Trophoblast cell (in vitro differentiated cells and primary cell): ENCODE results near the gene PTPN1.
A peak's percentile ranks its signal among the peaks of the same experiment; 100 is the strongest.

ENCODE experiments used
- DNase-seq, 2 donors: peaks; one replicate each; pipeline ENCODE4 v3.0.0-alpha.2; 2016
- H2AFZ ChIP-seq: 2 replicates; pipeline ENCODE4 v1.6.1; 2013; ENCODE audit warnings: low read length, moderate library complexity, mild to moderate bottlenecking; ENCODE audit not compliant: insufficient read depth, poor library complexity
- H2AK5ac ChIP-seq: 2 replicates; pipeline ENCODE4 v1.6.1; 2013; ENCODE audit warnings: mild to moderate bottlenecking, low read length
- H2BK120ac ChIP-seq: 2 replicates; pipeline ENCODE4 v1.6.1; 2013; ENCODE audit warnings: low read length, mild to moderate bottlenecking, moderate library complexity; ENCODE audit not compliant: insufficient read depth, poor library complexity
- H2BK12ac ChIP-seq: 2 replicates; pipeline ENCODE4 v1.6.1; 2013; ENCODE audit warnings: mild to moderate bottlenecking, low read length, moderate library complexity
- H2BK5ac ChIP-seq: 2 replicates; pipeline ENCODE4 v1.6.1; 2013; ENCODE audit warnings: low read length, low read depth, moderate library complexity, mild to moderate bottlenecking; ENCODE audit not compliant: poor library complexity
- H3K14ac ChIP-seq: 2 replicates; pipeline ENCODE4 v1.6.1; 2013; ENCODE audit warnings: mild to moderate bottlenecking, low read length
- H3K18ac ChIP-seq: 2 replicates; pipeline ENCODE4 v1.6.1; 2013; ENCODE audit warnings: mild to moderate bottlenecking, low read length
- H3K23ac ChIP-seq: 2 replicates; pipeline ENCODE4 v1.6.1; 2013; ENCODE audit warnings: low read length
- H3K27ac ChIP-seq: 2 replicates; pipeline ENCODE4 v1.5.1; 2013; ENCODE audit warnings: low read depth, mild to moderate bottlenecking, inconsistent platforms, low read length, moderate library complexity
- H3K27me3 ChIP-seq: 2 replicates; pipeline ENCODE4 v1.6.1; 2013; ENCODE audit warnings: inconsistent platforms, mild to moderate bottlenecking, low read length, moderate library complexity; ENCODE audit not compliant: insufficient read depth
- H3K36me3 ChIP-seq, 2 experiments: 1 replicate in 1 of 2; 2 replicates in 1 of 2; pipeline ENCODE4 v1.6.1; 2013; ENCODE audit warnings: low read length in 2 of 2, mild to moderate bottlenecking in 2 of 2, moderate library complexity in 1 of 2; ENCODE audit not compliant: insufficient read depth in 2 of 2, control insufficient read depth in 1 of 2
- H3K4ac ChIP-seq: 2 replicates; pipeline ENCODE4 v1.6.1; 2013; ENCODE audit warnings: low read depth, mild to moderate bottlenecking, low read length, moderate library complexity
- H3K4me1 ChIP-seq, 2 experiments: 1 replicate in 1 of 2; 2 replicates in 1 of 2; pipeline ENCODE4 v1.6.1; 2013; ENCODE audit warnings: low read length in 2 of 2, mild to moderate bottlenecking in 2 of 2, moderate library complexity in 1 of 2; ENCODE audit not compliant: insufficient read depth in 2 of 2, control insufficient read depth in 1 of 2
- H3K4me2 ChIP-seq: 2 replicates; pipeline ENCODE4 v1.6.1; 2013; ENCODE audit warnings: inconsistent platforms, mild to moderate bottlenecking, low read length, moderate library complexity
- H3K4me3 ChIP-seq: 2 replicates; pipeline ENCODE4 v1.5.1; 2013; ENCODE audit warnings: mild to moderate bottlenecking, low read depth, low read length, inconsistent platforms
- H3K79me1 ChIP-seq: one replicate; pipeline ENCODE4 v1.6.1; 2013; ENCODE audit warnings: low read length
- H3K79me2 ChIP-seq: 2 replicates; pipeline ENCODE4 v1.6.1; 2013; ENCODE audit warnings: low read length, mild to moderate bottlenecking; ENCODE audit not compliant: control insufficient read depth, insufficient read depth, poor library complexity
- H3K9ac ChIP-seq: 2 replicates; pipeline ENCODE4 v1.6.1; 2013; ENCODE audit warnings: mild to moderate bottlenecking, low read length
- H3K9me3 ChIP-seq: 2 replicates; pipeline ENCODE4 v1.6.1; 2013; ENCODE audit warnings: low read depth, mild to moderate bottlenecking, control low read depth, inconsistent platforms, low read length; ENCODE audit not compliant: insufficient read depth
- H4K12ac ChIP-seq: 2 replicates; pipeline ENCODE4 v1.6.1; 2013; ENCODE audit warnings: low read depth, mild to moderate bottlenecking, low read length, moderate library complexity
- H4K8ac ChIP-seq: 2 replicates; pipeline ENCODE4 v1.6.1; 2013; ENCODE audit warnings: low read depth, mild to moderate bottlenecking, low read length, moderate library complexity
- H4K91ac ChIP-seq: one replicate; pipeline ENCODE4 v1.6.1; 2013; ENCODE audit warnings: low read depth, mild to moderate bottlenecking, low read length, moderate library complexity
- WGBS: extraction: QIAGEN DNeasy Blood & Tissue Kit; methylation state at CpG from one replicate; pipeline ENCODE4 v1.1.7; 2013; ENCODE audit warnings: missing lambda C conversion rate; ENCODE audit not compliant: insufficient read length, insufficient coverage; ENCODE audit errors: extremely low coverage; 5-methylcytosine and 5-hydroxymethylcytosine counted together

Gene PTPN1

DNA sequence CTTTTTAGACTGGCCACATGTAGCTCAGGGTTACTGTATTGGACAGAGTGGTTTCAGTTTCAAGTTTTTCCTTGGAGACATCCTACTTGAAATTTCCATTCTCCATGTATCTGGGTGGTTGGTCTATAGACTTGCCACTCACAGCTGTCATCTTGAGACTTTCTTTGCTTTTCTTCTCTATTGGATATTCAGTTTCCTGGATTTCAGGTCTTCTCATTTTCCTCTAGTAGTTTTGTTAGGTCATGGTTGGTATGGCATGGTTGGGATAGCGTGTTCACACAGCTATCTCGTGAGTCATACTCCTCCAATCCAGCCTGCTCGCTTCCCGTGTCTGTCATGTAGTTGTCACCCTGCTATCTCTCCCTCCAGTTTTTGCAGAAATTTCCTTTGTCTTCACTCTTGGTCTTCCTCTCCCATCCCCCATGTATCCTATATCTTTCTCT, 48.3 kb downstream of the PTPN1 start:
- H3K79me1 ChIP-seq = peaks cover 7% of the 10 kb centered on the region
- H3K27me3 ChIP-seq = no peaks in the 10 kb centered on the region
- no peak overlapping the region for H2BK5ac ChIP-seq
- H4K91ac ChIP-seq = no peak overlapping the region
- peaks cover 5 to 13% of the 10 kb centered on the region in 2 experiments for H3K36me3 ChIP-seq
- WGBS = no CpG with 5 or more reads among the region's 4 CpGs
- H3K14ac ChIP-seq = no peak overlapping the region
- no peak overlapping the region for H3K4ac ChIP-seq
- H3K4me2 ChIP-seq = no peak overlapping the region
- no peaks in the 10 kb centered on the region for H3K9me3 ChIP-seq
- H2BK120ac ChIP-seq = no peak overlapping the region
- peak; percentile 61 to 74 for DNase-seq
- H2BK12ac ChIP-seq = no peak overlapping the region
- H3K4me1 ChIP-seq = peaks cover 14 to 21% of the 10 kb centered on the region in 2 experiments
- no peak overlapping the region for H4K12ac ChIP-seq
- no peak overlapping the region for H3K4me3 ChIP-seq
- no peak overlapping the region for H3K27ac ChIP-seq
- H3K79me2 ChIP-seq = peaks cover 2% of the 10 kb centered on the region
- H2AFZ ChIP-seq = no peak overlapping the region
- H3K9ac ChIP-seq = no peak overlapping the region
- no peak overlapping the region for H2AK5ac ChIP-seq
- no peak overlapping the region for H4K8ac ChIP-seq
- no peak overlapping the region for H3K18ac ChIP-seq
- H3K23ac ChIP-seq = no peak overlapping the region

- no peak overlapping the region for H3K4me3 ChIP-seq
- H4K12ac ChIP-seq = no peak overlapping the region
- H3K4ac ChIP-seq = no peak overlapping the region
- H3K79me1 ChIP-seq = peaks cover 7% of the 10 kb centered on the region
- H3K14ac ChIP-seq = no peak overlapping the region
- no peak overlapping the region for H2BK12ac ChIP-seq
- H2AK5ac ChIP-seq = no peak overlapping the region
- H3K23ac ChIP-seq = no peak overlapping the region
- H3K18ac ChIP-seq = no peak overlapping the region
- no peak overlapping the region for H4K8ac ChIP-seq
- H3K9me3 ChIP-seq = no peaks in the 10 kb centered on the region
- peaks cover 14 to 21% of the 10 kb centered on the region in 2 experiments for H3K4me1 ChIP-seq
- peaks cover 2% of the 10 kb centered on the region for H3K79me2 ChIP-seq
- H3K9ac ChIP-seq = no peak overlapping the region
- H2BK120ac ChIP-seq = no peak overlapping the region
- no peak for DNase-seq
- H3K36me3 ChIP-seq = peaks cover 5 to 13% of the 10 kb centered on the region in 2 experiments
- H2AFZ ChIP-seq = no peak overlapping the region
- no peak overlapping the region for H4K91ac ChIP-seq
- no peaks in the 10 kb centered on the region for H3K27me3 ChIP-seq
- H3K4me2 ChIP-seq = no peak overlapping the region
- no CpG with 5 or more reads among the region's 6 CpGs for WGBS
- no peak overlapping the region for H3K27ac ChIP-seq
- no peak overlapping the region for H2BK5ac ChIP-seq
Observed at GRCh38 chr20:50559149-50559548, 49.0 kb downstream of the PTPN1 start.

DNA sequence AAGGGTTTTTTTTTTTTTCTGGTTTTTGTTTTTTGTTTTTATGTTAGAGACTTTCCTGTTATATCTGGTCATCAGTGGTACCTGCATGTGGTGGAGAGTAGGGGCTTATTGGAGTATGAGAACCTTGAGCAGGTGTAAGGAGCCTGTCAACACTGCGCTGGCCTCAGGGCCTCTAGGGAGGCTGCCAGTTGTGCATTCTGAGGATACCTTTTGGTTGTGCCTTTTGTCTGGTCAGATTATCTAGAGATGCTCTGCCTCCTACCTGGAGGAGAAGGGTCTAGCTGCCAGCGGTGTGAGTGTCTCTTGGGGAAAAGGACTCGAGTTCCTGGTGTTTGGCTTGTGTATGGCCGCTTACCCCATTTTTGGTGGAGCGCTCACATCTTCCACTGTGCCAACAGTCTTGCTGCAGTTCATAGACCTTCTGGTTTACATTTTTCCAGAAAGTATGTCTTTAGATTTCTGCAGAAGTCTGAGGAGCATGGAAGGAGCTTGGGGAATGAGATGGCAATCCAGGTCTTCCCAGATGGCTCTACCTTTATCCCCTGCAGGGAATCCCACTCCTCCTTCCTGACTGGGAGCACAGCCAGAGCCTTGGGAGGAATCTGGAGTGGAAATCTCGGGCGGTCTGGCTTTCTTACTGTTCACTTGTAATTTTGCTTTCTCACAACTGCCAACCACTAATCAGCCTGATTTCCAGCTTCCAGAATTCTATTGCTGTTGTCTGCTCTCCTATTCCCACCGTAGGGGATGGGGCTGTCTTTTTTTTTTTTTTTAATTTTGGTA, 49.9 kb downstream of the PTPN1 start:
- Histone ChIP-seq H2BK120ac (no peak overlapping the region), H2AK5ac (no peak overlapping the region), H3K79me1 (peaks cover 7% of the 10 kb centered on the region), H3K4me1 (peaks cover 14 to 21% of the 10 kb centered on the region in 2 experiments), H3K79me2 (peaks cover 2% of the 10 kb centered on the region), H3K4me2 (no peak overlapping the region), H3K27ac (no peak overlapping the region), H3K18ac (no peak overlapping the region), H3K14ac (no peak overlapping the region), H3K23ac (no peak overlapping the region), H4K8ac (no peak overlapping the region), H3K36me3 (peaks cover 5 to 13% of the 10 kb centered on the region in 2 experiments), H3K4ac (no peak overlapping the region), H3K27me3 (no peaks in the 10 kb centered on the region), H3K9ac (no peak overlapping the region), H4K91ac (no peak overlapping the region), H4K12ac (no peak overlapping the region), H2BK5ac (no peak overlapping the region), H2AFZ (no peak overlapping the region), H3K9me3 (no peaks in the 10 kb centered on the region), H3K4me3 (no peak overlapping the region), H2BK12ac (no peak overlapping the region)
- peak; percentile 74 to 83 for DNase-seq
- WGBS = no CpG with 5 or more reads among the region's 8 CpGs

DNA sequence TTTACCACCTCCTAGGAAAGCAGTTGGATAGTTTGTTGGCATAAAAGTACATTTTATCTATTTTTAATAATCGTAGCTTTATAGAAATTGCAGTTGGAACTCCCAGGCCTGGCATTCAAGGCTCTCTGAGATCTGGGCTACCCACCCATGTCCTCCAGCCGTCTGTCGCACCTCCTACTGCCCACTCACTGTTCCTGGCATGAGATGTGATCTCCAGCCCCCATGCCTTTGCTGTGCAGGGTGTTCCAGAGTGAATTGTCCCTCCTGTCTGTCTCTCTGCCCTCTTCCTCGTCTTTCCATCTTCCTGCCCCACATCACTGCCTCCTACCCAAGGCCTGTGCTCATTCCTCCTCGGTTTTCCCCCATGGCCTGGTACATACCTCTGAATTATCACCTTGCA, 50.7 kb downstream of the PTPN1 start:
- Histone ChIP-seq H2BK12ac (peak overlapping the region; percentile 91), H3K18ac (peak overlapping the region; percentile 80), H3K9ac (no peak overlapping the region), H2AK5ac (peak overlapping the region; percentile 17), H3K79me1 (peaks cover 7% of the 10 kb centered on the region), H2BK120ac (peak overlapping the region; percentile 2), H3K4me1 (peaks cover 14 to 21% of the 10 kb centered on the region in 2 experiments), H4K91ac (peak overlapping the region; percentile 6), H3K27ac (peak overlapping the region; percentile 80), H3K23ac (no peak overlapping the region), H4K8ac (no peak overlapping the region), H2AFZ (no peak overlapping the region), H3K14ac (peak overlapping the region; percentile 19), H3K4me3 (no peak overlapping the region), H3K27me3 (no peaks in the 10 kb centered on the region), H3K9me3 (no peaks in the 10 kb centered on the region), H2BK5ac (peak overlapping the region; percentile 57), H3K36me3 (peaks cover 6 to 16% of the 10 kb centered on the region in 2 experiments), H3K4me2 (no peak overlapping the region), H3K4ac (peak overlapping the region; percentile 26), H3K79me2 (peaks cover 2% of the 10 kb centered on the region), H4K12ac (no peak overlapping the region)
- DNase-seq = no peak
- WGBS = no CpG with 5 or more reads among the region's 5 CpGs
